A673 (cell line): ENCODE results near the gene NIP7.

Experiments
- EZH2 ChIP-seq: fragments of 200-600 bp; sonication (generic); IDR thresholded peaks from 2 replicates; pipeline ENCODE4 v1.6.1; 2017; ENCODE audit warnings: borderline replicate concordance, low read depth, mild to moderate bottlenecking, mixed read lengths, antibody characterized with exemption, low read length; ENCODE audit not compliant: poor library complexity, severe bottlenecking
- TF ChIP-seq, protein P1 (sequence below): fragments of 300-800, 200-600 bp; sonication (generic); conservative IDR thresholded peaks from 2 replicates; pipeline ENCODE4 v1.5.1; 2017; ENCODE audit warnings: low read depth, mild to moderate bottlenecking, antibody characterized with exemption, low read length, moderate library complexity, mixed read lengths

DNA sequence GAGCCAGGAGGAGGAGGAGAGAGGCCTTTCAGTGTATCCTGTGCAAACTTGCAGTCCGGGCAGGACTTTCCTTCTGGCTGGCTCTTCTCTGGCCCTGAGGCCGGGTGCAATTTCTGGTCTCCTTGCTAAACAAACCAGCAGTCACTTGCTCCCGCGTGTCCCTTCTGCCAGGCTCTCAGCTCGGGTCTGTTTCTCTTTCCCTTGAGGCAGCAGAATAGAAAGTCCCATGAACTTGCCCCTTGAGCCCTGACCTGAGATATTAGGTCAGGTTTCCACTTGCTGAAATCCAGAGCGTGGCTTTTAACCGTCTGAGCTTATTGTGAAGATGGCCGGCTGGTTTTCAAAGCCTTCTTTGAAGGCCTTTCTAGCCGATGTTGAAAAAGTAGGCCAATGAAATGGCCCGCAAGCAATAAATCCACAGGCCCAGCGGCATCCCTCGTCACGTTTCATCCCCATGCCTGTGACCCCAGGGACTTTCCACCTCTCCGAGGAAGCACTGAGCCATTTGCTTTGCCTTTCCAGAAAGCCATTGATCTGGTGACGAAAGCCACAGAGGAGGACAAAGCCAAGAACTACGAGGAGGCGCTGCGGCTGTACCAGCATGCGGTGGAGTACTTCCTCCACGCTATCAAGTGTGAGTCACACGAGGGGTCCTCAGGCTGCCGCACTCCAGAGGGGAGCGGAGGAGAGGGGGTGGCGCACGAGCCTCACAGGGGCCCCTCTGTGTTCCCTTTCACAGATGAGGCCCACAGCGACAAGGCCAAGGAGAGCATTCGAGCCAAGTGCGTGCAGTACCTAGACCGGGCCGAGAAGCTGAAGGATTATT is 23.9 kb upstream of the NIP7 start:
- no peak for TF ChIP-seq EZH2
- TF ChIP-seq, protein P1, sequence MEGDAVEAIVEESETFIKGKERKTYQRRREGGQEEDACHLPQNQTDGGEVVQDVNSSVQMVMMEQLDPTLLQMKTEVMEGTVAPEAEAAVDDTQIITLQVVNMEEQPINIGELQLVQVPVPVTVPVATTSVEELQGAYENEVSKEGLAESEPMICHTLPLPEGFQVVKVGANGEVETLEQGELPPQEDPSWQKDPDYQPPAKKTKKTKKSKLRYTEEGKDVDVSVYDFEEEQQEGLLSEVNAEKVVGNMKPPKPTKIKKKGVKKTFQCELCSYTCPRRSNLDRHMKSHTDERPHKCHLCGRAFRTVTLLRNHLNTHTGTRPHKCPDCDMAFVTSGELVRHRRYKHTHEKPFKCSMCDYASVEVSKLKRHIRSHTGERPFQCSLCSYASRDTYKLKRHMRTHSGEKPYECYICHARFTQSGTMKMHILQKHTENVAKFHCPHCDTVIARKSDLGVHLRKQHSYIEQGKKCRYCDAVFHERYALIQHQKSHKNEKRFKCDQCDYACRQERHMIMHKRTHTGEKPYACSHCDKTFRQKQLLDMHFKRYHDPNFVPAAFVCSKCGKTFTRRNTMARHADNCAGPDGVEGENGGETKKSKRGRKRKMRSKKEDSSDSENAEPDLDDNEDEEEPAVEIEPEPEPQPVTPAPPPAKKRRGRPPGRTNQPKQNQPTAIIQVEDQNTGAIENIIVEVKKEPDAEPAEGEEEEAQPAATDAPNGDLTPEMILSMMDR: no peak
